Breast epithelium (tissue), 3 donors: ENCODE measurements around the gene TBCA.

Source experiments
- CTCF ChIP-seq, 3 donors: fragments of 450-650 bp; IDR thresholded peaks; one replicate each; pipeline ENCODE4 v1.5.1; 2016 to 2017; ENCODE audit warnings: antibody characterized with exemption in 3 of 3, mild to moderate bottlenecking in 3 of 3, moderate library complexity in 3 of 3
- POLR2A ChIP-seq: fragments of 450-650 bp; IDR thresholded peaks from one replicate; pipeline ENCODE4 v1.6.1; 2016; ENCODE audit warnings: antibody characterized with exemption, mild to moderate bottlenecking, moderate library complexity
- POLR2AphosphoS5 ChIP-seq, 3 donors: sonication (generic); formaldehyde crosslinking; IDR thresholded peaks; one replicate each; pipeline ENCODE4 v1.6.1; 2017; ENCODE audit warnings: antibody characterized with exemption in 3 of 3

- TF ChIP-seq CTCF (IDR thresholded peaks at IDR 0.05) (no peak), POLR2AphosphoS5 (IDR thresholded peaks at IDR 0.05) (no peak), POLR2A (no peak)
Observed at GRCh38 chr5:77650686-77651085, 125.5 kb downstream of the TBCA start.
